SIG-M5 treated with dmso at 0.1 percent for 504 hours (cell line): Measurements from ENCODE around the gene MYOCD.

Source experiments
- DNase-seq: peaks from one replicate; lab custom pipeline; 2025; ENCODE audit not compliant: unreplicated experiment; lab: John Stamatoyannopoulos, UW

The MYOCD gene

DNA sequence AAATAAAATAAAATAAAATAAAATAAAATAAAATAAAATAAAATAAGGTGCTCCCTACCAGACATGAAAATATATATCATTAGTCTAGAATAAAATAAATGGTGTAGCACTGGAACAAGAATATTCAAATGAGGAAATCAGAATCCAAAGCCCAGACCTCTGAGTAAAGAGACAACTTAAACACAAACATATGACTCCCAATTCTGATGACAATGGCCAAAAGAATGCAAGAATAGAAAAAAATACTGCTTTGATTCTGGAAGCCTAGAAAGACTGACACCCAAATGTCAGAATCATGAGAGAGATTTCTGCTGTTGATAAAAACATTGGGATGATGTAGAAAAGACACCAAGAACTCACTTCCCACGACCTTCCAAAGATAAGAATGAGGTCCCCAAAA, 27.9 kb downstream of the MYOCD start:
- DNase-seq: no peak

DNA sequence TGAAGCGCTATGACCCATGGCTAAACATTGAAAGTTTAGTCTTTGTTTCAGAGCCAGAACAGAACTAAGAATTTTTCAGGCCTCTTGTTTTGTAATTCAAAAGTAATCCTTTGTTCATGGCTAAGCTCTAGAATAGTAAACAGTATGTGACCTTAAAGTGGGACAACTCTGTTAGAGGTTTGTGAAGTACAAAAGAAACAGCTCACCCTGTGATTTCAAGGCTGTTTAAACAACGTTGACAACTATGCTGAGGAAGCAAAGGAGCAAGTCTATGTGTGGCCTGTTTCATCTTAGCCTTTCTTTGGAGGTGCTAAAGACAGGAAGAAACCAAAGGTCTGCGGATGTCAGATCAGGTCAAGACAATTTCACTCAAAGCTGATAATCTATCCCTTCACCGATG, 40.4 kb downstream of the MYOCD start:
- DNase-seq: no peak

DNA sequence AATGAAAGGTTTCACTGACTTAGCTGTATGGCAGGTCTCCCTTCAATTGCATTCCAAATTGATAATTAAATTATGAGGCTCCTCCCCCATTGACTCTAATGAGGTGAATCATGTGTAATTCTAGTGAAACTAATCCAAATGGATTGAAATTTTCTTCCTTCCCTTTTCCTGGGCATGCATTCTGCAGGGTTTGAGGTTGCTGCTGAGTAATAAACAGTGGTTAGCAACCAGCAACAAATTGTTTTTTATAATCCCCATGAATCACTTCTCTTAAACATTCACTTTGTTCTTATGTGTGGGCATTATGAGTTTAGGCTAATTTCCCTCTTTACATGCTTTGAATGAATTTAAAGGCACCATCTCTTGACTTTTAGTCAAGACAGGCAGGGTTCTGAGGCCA, 43.4 kb downstream of the MYOCD start:
- DNase-seq: no peak

DNA sequence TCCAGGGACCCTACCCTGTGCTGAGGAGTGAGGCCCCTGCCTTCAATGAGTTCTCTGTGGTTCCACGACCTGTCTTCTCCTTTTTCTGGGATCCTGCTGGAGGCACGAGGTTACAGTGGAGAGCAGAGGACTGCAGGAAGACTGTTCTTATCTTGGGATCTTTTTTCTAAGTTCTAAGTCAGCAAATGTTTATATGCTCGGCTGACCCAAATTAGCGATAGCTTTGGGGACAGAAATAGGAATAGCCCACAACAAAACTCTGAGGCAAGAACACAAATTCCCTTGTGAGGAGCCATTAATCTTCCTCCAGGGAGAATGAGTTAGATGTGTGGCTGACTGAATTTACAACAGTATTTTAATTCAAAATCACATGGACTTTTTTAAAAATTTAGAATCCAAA, 46.7 kb downstream of the MYOCD start:
- no peak for DNase-seq

DNA sequence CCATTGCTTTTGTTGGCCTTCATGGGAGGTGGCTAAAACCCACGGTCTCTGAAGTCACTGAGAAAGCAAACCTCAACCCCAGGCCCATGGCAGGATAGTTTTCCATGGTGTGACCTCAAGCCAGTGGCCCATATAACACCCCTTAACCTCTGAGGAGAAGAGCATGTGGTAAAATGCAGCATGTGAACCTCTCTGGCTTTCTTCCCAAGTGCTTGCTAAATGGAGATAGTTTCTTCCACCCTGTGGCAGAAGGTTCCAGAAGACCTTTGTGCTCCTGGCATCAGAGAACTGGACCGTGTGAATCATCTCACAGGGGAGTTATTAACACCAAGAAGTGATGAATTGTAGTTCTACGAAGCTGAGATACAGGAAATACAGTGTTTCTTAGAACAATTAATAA, 47.3 kb downstream of the MYOCD start:
- DNase-seq: no peak

DNA sequence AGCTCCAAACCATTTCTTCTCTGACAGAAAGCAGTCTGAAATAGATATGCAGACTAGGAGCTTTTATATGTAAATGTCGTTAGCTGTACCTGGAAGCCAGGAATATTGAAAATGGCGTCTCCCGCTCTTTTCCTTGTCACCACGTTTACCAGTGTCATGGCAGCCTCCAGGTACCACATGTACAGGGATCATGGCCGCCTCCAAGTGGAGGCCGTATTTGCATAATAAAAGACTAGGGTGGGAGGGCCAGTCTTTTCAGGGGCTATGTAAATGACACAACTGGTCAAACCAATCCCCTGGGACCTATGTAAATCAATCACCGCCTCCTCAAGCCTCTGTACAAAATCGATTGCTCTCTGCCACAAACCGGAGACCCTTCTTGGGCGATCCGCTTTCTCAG, 54.3 kb downstream of the MYOCD start:
- no peak for DNase-seq

DNA sequence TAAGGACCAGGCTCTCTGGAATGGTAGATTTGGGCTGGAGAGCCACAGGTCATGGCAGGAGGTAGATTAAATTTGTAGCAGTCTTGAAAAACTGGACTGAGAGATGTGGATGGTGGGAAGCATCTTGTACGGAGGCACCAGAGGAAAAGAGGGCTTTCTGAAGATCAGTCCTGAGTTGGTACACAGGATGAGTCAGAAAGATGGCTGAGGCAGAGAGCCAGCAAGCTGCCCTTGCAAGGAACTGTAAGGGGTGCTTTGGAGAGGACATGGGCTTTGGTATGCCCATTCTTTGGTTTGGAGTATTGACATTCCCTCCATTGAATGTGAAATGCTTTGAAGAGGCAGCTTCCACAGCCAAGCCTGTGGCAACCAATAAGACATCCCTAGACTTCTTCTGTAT, 55.9 kb downstream of the MYOCD start:
- no peak for DNase-seq

DNA sequence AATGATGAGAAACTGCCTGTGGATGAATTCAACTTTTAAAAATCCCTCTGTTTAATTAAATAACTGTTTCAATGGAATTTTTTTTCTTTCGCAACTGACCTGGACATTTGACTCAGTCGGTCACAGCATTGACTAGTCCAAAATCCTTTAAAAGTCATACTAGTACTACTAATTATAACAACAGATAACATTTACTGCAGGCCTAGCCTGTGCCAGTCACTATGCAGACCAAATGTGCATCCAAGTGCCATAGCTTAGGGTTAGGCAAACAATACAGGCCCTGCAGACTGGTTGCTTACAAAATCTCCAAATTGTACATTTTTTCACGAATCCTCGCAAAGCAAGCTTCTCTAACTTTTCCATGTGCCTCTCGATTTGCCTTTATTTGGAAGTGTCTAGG, 56.6 kb downstream of the MYOCD start:
- DNase-seq: no peak

DNA sequence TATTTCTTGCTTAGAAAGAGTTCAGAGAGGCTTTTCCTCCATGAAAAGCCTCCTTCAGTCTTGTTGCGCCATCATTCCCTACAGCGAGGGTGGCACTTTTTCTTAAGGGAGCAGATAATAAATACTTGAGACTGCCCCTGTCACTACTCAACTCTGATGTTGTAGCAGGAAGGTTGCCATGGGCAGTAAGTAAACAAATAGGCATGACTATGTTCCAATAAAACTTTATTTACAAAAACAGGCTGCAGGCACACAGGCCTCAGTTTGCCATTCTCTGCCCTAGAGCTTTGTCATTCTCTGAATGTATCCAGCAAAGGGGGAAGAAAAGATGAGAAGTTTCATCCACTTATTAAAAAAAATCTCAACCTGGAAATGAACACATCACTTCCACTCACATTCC, 60.4 kb downstream of the MYOCD start:
- no peak for DNase-seq

DNA sequence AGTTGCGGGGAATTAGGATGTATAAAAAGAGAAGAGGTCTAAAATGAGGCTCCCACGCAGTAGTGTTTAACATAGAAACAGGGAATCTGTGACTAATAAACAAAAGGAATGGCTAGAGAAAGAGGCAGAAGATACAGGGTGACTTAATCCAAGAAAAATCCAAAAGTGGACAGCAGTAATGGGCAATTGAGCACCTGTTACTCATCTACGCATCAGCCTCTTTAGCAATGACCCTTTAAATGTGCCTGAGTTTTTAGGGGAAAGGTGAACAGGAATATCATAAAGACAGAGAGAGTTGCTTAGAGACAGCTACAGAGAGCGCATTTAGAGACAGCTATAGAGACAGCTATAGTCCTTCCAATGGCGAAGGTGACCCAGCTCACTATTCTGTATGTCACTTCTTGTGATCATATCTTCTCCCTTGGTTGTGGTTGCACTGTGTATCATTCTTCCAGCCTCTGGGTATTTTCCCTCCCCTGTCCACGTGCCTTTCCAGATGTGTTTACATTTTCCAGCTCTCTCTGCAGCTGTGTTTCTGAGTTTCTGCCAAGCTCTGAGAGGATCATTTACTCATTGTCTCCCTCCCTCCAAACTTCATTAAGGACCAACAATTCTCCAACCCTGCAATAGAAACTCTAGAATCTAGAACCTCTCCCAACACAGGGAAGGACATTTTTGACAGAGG, 61.5 kb downstream of the MYOCD start:
- no peak for DNase-seq

DNA sequence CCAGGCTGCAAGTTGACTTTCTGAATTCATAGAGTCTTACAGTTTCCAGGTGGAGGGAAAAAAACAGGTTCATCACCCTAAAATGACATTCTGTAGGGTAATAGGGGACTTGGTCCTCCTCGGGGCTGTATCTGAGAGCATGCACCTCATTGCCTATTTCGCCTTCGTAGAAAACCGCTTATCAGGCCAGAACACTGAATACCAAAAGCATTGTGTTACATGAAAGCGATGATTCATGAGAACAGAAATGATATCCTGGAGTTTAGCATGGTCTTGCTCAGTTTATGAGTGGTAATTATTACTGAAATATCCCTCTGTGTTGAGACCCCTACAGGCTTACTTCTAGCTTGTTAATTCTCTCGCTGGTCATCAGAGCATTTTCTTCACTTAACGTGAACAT, 62.2 kb downstream of the MYOCD start:
- no peak for DNase-seq

DNA sequence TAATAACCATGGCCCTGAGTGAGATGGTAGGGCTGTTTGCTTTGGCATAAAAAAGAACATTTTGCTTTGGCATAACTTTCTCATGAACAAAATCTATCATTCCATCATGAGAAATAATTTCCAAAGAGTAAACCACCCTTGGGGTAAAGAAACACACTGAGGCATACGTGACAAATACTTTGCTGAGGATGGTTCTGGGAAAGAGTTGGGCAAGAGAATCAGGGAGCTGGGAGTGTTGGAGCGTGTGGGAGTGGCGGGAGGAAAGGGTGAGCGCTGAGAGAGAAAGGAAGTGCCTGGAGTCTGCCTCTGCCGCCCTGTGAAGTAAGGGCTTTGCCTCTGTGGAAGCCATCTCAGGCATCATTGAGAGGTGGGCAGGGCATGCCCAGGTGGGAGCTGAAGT, 63.4 kb downstream of the MYOCD start:
- no peak for DNase-seq

DNA sequence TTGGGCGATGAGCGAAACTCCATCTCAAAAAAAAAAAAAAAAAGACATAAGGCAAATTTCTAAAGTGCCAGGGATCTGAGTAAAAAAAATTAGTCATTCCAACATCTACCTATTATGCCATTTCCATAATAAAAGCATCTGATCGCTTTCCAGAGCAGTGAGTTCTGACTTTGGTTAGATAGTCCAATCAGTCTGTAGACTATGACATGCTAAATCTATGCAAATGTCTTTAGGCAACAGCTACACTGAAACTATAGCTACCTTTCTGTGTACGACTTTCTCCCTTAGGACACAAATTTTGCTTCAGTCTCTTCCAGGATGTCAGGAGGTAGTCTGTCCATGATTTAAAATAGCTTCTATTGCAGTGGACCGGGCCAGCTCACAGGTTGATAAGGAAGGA, 64.7 kb downstream of the MYOCD start:
- DNase-seq: no peak

DNA sequence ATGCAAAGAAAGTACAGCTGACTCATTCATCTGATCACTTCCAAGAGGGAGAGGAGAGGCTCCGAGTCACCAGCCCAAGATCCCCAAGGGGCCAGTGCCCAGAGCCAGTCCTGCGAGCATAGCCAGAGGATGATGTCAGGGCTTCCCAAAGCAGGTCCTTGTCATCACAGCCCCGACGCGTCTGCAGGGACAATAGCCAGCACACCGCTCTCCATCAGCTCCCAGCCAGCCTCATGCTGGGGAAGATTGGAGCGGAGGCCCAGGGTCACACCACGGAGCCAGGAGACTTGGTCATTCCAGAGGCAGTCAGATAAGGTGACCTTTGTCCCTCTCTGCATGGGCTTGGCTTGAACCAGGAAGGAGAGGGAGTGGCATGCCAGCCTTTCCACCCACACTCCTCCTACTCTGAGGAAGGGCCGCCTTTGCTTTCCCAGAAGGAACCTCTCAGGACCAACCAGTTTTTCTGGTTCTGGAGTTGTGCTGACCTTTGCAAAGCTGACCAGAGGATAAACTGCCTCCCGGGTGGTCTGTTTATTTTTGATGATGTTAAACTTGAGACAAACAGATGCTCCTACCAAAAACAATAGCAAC, 65.3 kb downstream of the MYOCD start:
- peak; percentile 48 for DNase-seq

DNA sequence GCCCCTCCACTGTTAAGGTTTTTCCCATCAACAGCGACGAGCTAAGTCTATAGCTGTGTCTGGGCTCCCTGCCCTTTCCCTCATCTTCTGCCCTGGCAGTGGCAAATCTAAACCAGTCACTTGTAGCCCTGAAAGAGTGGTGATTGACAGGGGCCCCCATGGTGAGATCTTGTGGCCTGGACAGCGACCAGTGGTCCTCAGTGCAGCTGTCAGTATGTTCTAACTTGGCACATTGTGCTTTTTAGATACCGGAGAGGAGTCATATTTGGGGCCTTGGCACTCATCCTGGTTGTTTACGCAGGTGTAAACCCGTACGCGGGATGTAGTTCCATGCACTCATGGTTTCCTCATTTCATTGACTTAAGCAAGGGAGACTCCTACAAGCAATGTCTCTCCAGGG, 66.1 kb downstream of the MYOCD start:
- no peak for DNase-seq

DNA sequence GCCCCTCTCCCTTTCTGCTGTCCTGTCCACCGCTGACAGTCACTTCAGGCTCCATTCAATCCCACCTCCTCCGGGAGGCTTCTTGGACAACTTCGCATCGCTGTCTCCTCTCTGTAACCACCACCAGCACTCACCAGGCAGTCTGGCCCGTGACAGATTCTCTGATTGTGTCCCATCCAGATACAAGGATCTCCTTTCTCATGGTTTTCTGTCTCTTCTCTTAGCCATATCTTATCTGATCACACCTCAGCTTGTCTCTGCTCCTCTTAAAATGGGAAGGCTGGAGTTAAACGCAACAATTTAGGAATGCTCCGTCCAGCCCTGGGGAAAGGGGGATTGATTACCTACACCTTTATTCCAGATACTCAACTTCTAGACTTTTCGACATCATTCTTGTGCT, 66.7 kb downstream of the MYOCD start:
- no peak for DNase-seq

DNA sequence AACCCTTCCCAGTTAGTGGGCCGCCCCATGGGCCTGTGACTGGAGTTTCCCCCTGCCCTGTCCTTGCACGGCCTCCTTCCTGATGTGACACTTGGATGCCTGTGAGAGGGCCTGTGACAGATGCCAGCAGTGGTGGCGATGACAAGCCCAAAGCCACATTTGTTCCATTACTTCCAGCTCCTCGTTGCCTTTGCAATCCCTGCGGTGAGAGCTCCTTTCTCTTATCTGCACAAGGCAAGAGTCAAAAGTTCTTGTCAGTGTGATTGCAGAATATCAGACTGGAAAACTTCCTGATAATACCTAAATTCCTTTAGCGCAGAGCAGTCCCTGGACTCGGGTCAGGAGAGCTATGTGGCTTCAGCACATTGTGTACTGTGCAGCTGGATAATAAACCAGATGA, 69.2 kb downstream of the MYOCD start:
- no peak for DNase-seq

DNA sequence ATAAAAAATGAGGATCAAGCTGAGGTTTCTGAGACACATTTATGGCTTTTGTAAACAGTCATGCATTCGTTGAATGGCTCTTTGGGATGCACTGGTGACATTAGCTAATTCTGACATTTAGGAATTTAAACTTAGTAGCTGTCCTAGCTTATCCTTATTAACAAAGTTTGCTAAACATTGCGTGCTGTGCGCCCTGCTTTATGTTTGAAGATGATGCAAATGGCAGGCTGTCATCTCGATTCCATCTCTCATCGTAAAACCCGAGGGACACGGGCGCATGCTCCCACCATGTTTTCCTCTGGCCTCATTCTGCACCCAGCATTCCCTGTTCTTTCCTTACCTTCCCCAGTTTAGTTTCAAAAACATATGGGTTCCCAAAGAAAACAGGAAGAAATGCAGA, 69.8 kb downstream of the MYOCD start:
- no peak for DNase-seq

DNA sequence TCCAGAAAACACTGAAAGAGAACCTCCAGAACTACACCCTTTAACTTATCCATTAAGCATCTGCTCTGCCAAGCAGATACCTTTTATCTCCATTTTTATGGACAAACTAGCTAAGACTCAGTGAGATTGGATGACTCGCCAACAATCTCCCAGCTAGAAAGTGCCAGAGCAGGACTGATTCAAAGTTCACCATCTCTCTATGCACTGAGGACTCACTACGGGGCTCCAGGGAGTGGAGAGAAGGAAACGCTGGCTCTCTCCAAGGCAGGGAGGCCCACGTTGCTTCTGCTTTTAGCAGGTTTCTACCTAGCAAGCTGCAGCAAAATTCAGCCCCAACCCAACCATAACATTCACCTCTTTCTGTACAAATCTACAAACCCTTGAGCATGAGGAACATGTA, 70.8 kb downstream of the MYOCD start:
- no peak for DNase-seq

DNA sequence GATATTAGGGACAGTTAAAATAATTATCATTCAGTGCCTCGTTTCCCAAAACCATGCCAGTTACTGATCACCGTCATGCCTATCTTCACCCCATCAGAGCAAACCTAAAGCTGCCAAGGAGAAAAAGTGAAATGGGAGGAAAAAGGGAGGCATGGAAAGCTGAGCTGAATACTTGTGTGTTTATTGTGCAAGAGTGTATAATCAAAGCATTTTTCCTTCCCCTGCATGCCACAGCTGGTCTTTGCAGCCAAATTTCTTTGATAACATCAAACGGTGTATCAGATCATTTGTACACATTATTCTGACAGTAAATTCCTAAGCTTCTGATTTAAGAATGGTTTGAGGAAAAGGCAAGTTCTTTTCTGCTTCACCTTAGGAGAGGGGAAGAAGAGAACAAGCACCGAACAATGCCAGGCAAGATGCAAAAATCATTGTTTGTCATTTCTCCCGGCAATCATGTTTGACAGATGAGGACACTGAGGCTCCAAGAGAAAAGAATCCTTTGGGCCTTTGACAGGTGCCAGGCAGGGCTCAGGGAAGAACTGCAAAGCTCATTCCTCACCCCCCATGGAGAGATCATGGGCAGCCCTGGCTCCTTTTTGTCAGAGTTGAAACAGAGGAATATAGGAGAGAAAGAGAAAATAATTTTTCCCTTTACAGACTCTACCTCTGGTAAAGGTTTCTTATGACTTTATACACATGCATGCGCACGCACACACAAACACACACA, 72.2 kb downstream of the MYOCD start:
- no peak for DNase-seq

DNA sequence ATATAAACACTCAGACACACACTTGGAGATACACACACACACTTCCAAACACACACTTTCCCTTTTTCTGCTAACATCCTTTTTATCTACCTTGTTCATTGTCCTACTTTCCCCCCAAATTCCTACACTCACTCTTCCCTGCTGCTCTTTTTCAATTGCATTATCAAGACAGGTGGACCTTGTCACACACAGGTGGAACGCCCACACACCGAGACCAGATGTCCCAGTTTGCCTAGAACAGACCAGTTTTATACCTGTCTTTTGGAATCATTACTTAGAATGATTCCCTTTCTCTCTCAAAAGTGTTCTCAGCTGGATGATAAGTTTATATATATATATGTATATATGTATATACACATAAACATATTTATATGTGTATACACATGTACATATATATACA, 72.9 kb downstream of the MYOCD start:
- DNase-seq: no peak

DNA sequence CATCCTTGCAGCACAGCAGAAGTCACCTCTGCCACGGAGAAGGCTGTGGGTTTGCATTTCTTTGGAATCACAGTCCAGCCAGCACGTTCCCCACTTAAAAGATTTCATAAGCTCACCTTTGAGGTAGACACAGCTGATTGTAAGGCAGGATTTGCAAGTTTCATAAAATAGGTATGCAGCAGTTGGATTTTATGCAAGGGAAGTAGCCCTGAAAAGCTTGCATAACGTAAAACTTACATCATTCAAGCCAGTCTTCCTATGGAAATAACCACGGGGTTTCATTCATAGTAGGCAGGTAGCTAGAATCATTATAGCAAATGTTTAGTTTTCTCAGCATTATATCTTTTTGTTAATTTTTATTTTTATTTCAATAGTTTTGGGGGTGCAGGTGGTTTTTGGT, 73.8 kb downstream of the MYOCD start:
- no peak for DNase-seq

DNA sequence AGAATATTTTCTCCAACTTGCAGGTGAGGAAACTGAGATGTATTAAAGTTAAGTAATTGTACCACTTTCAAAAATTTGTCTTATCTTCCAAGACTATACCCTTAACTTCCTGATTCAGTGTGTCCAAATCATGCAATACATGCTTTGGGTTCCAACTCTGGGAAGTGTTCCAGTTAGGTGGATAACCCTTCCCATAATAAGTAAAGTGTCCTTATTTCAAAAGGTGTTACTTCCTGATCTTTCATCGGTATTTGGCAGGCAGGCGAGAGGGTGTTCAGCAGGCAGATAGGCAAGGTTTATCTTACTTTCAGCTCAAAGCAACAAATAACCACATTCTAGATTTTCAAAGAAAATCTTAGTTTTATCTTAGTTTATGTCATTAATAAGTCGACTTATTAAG, 77.4 kb downstream of the MYOCD start:
- no peak for DNase-seq
